GM23338 (cell line): ENCODE data around the gene GDAP1L1. TPM values are rescaled to one million over a fixed set of nuclear protein-coding genes. Genes with fewer than 3 reads are reported as not detected.

Source experiments
- ATAC-seq: fragments of 200-7000 bp; cut with Tn5 transposase; 3 replicates; pipeline ENCODE4 v1.9.1; 2020
- DNase-seq: peaks from one replicate; pipeline ENCODE4 v3.0.0-alpha.2; 2015; ENCODE audit warnings: low spot score
- H2AFZ ChIP-seq: fragments of 200-600 bp; sonication (generic); 2 replicates; pipeline ENCODE4 v1.8.0; 2016; ENCODE audit warnings: antibody characterized with exemption, mild to moderate bottlenecking, moderate library complexity
- H3F3A ChIP-seq: fragments of 200-600 bp; sonication (generic); replicated peaks from 2 replicates; pipeline ENCODE4 v1.8.0; 2017; ENCODE audit warnings: antibody characterized with exemption, mixed run types, low read depth
- H3K27ac ChIP-seq: fragments of 200-600 bp; sonication (generic); 2 replicates; pipeline ENCODE4 v1.6.1; 2016; ENCODE audit warnings: low read depth
- H3K27me3 ChIP-seq: fragments of 200-600 bp; sonication (generic); 2 replicates; pipeline ENCODE4 v1.8.0; 2016; ENCODE audit warnings: mild to moderate bottlenecking, mixed run types, moderate library complexity; ENCODE audit not compliant: insufficient read depth
- H3K36me3 ChIP-seq: fragments of 200-600 bp; sonication (generic); 2 replicates; pipeline ENCODE4 v1.8.0; 2016; ENCODE audit warnings: mild to moderate bottlenecking; ENCODE audit not compliant: insufficient read depth
- H3K4me1 ChIP-seq: fragments of 200-600 bp; sonication (generic); 2 replicates; pipeline ENCODE4 v1.8.0; 2016; ENCODE audit warnings: mild to moderate bottlenecking, moderate library complexity; ENCODE audit not compliant: insufficient read depth
- H3K4me2 ChIP-seq: fragments of 200-600 bp; sonication (generic); 2 replicates; pipeline ENCODE4 v1.7.1; 2017; ENCODE audit warnings: mixed run types
- H3K4me3 ChIP-seq: fragments of 200-600 bp; sonication (generic); 2 replicates; pipeline ENCODE4 v1.6.1; 2016; ENCODE audit warnings: mixed run types
- H3K79me2 ChIP-seq: fragments of 200-600 bp; sonication (generic); replicated peaks from 2 replicates; pipeline ENCODE4 v1.8.0; 2017; ENCODE audit warnings: mild to moderate bottlenecking; ENCODE audit not compliant: insufficient read depth
- H3K9me2 ChIP-seq: fragments of 200-600 bp; sonication (generic); 2 replicates; pipeline ENCODE4 v1.8.0; 2017; ENCODE audit not compliant: insufficient read depth
- H4K20me1 ChIP-seq: fragments of 200-600 bp; sonication (generic); replicated peaks from 2 replicates; pipeline ENCODE4 v1.8.0; 2017; ENCODE audit warnings: mild to moderate bottlenecking; ENCODE audit not compliant: insufficient read depth
- H3K27ac Mint-ChIP-seq: 2 replicates; pipeline ENCODE4 v1.8.0; 2020; ENCODE audit warnings: inconsistent platforms, mild to moderate bottlenecking, moderate library complexity, mixed read lengths
- H3K27me3 Mint-ChIP-seq: 3 replicates; pipeline ENCODE4 v1.8.0; 2022; ENCODE audit warnings: low read depth, mild to moderate bottlenecking, moderate library complexity, mixed read lengths, inconsistent platforms; ENCODE audit not compliant: insufficient read depth, poor library complexity
- H3K36me3 Mint-ChIP-seq: 3 replicates; pipeline ENCODE4 v1.8.0; 2021; ENCODE audit warnings: low read depth, mild to moderate bottlenecking, inconsistent platforms, moderate library complexity, mixed read lengths
- H3K4me1 Mint-ChIP-seq: 3 replicates; pipeline ENCODE4 v1.8.0; 2020; ENCODE audit warnings: mild to moderate bottlenecking, inconsistent platforms, mixed read lengths
- H3K4me3 Mint-ChIP-seq: 3 replicates; pipeline ENCODE4 v1.8.0; 2021; ENCODE audit warnings: moderate library complexity, mild to moderate bottlenecking, inconsistent platforms, mixed read lengths
- H3K9me3 Mint-ChIP-seq: 3 replicates; pipeline ENCODE4 v1.8.0; 2020; ENCODE audit warnings: moderate library complexity, mild to moderate bottlenecking, inconsistent platforms, mixed read lengths
- CREB1 ChIP-seq: fragments of 250-450 bp; sonication (Bioruptor Pico); IDR thresholded peaks from 2 replicates; pipeline ENCODE4 v1.5.0; 2020; ENCODE audit warnings: low read depth, mild to moderate bottlenecking, moderate library complexity
- EZH2 ChIP-seq: fragments of 200-600 bp; sonication (generic); IDR thresholded peaks from one replicate; pipeline ENCODE4 v1.8.0; 2017; ENCODE audit warnings: antibody characterized with exemption, mild to moderate bottlenecking, low read depth; ENCODE audit not compliant: unreplicated experiment
- JUNB ChIP-seq: IDR thresholded peaks from one replicate; pipeline ENCODE4 v1.6.1; 2016; ENCODE audit warnings: antibody characterized with exemption; ENCODE audit not compliant: unreplicated experiment
- NANOG ChIP-seq: IDR thresholded peaks from 2 replicates; pipeline ENCODE4 v1.6.1; 2016; ENCODE audit warnings: antibody characterized with exemption, borderline replicate concordance
- POLR2AphosphoS5 ChIP-seq: IDR thresholded peaks from 2 replicates; pipeline ENCODE4 v1.6.1; 2016; ENCODE audit warnings: antibody characterized with exemption, low read depth
- ZNF114 ChIP-seq: fragments of 250-450 bp; sonication (Bioruptor Pico); IDR thresholded peaks from 2 replicates; pipeline ENCODE4 v1.5.0; 2020; ENCODE audit warnings: mild to moderate bottlenecking, moderate library complexity
- ZNF331 ChIP-seq: fragments of 250-450 bp; sonication (Bioruptor Pico); IDR thresholded peaks from 2 replicates; pipeline ENCODE4 v1.5.0; 2020; ENCODE audit warnings: low read depth, mild to moderate bottlenecking, moderate library complexity
- polyA plus RNA-seq: library from polyadenylated mRNA; unstranded; fragments of >200 nt; fragmentation: Nextera tagmentation; extraction: Ambion mirVana; gene quantifications from 2 replicates; pipeline ENCODE4 v1.2.1, GENCODE V29; 2016
- total RNA-seq: library from RNA; depleted of rRNA; stranded (reverse); fragments of >200 nt; shearing (Covaris generic); gene quantifications from 2 replicates; pipeline ENCODE4 v1.2.3, GENCODE V29; 2014
- TF ChIP-seq, protein P1 (sequence below): IDR thresholded peaks from one replicate; pipeline ENCODE4 v1.6.1; 2018; ENCODE audit warnings: antibody characterized with exemption; ENCODE audit not compliant: unreplicated experiment
- TF ChIP-seq, protein P2 (sequence below): IDR thresholded peaks from 2 replicates; pipeline ENCODE4 v1.6.1; 2016; ENCODE audit warnings: antibody characterized with exemption
- TF ChIP-seq, protein P3 (sequence below), 2 experiments: fragments of 200-600 bp in 1 of 2; sonication (generic) in 1 of 2; conservative IDR thresholded peaks; 2 replicates each; pipeline versions ENCODE4 v1.5.1 to v1.6.1; 2016 to 2017; ENCODE audit warnings: antibody characterized with exemption in 2 of 2, low read depth in 2 of 2, mild to moderate bottlenecking in 2 of 2, moderate library complexity in 1 of 2
- TF ChIP-seq, protein P4 (sequence below): fragments of 250-450 bp; sonication (Bioruptor Pico); IDR thresholded peaks from 2 replicates; pipeline ENCODE4 v1.5.0; 2020; ENCODE audit warnings: mild to moderate bottlenecking, moderate library complexity

The GDAP1L1 gene
- total and polyA plus RNA-seq, 2 experiments from 2014 or later = 4.5 to 11.2 TPM

DNA sequence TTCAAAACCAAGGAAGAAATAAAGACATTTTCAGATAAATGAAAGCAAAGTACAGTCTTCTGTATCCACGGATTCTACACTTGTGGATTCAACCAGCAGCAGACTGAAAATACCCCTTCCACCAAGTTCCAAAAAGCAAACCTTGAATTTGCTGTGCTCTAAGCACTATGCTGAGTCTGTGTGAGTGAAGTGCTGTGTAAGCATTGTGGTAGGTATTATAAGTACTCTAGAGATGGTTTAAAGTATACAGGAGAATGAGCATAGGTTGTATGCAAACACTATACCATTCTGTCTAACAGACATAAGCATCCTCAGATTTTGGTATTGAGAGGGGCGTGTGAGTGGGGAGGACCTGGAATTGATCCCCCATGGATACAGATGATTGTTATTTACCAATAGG is 46.1 kb upstream of the GDAP1L1 start:
- Histone ChIP-seq H3K4me3 (no peak overlapping the region), H3K27me3 (no peaks in the 10 kb centered on the region), H3K4me1 (no peaks in the 10 kb centered on the region), H3K79me2 (peaks cover 47% of the 10 kb centered on the region), H3K9me2 (no peaks in the 10 kb centered on the region), H3K4me2 (no peak overlapping the region), H3F3A (no peaks in the 10 kb centered on the region), H4K20me1 (peaks cover 28% of the 10 kb centered on the region), H3K36me3 (peaks cover 45% of the 10 kb centered on the region), H3K27ac (no peak overlapping the region), H2AFZ (no peak overlapping the region)
- ATAC-seq = no peak
- TF ChIP-seq POLR2AphosphoS5 = no peak
- TF ChIP-seq, protein P1, sequence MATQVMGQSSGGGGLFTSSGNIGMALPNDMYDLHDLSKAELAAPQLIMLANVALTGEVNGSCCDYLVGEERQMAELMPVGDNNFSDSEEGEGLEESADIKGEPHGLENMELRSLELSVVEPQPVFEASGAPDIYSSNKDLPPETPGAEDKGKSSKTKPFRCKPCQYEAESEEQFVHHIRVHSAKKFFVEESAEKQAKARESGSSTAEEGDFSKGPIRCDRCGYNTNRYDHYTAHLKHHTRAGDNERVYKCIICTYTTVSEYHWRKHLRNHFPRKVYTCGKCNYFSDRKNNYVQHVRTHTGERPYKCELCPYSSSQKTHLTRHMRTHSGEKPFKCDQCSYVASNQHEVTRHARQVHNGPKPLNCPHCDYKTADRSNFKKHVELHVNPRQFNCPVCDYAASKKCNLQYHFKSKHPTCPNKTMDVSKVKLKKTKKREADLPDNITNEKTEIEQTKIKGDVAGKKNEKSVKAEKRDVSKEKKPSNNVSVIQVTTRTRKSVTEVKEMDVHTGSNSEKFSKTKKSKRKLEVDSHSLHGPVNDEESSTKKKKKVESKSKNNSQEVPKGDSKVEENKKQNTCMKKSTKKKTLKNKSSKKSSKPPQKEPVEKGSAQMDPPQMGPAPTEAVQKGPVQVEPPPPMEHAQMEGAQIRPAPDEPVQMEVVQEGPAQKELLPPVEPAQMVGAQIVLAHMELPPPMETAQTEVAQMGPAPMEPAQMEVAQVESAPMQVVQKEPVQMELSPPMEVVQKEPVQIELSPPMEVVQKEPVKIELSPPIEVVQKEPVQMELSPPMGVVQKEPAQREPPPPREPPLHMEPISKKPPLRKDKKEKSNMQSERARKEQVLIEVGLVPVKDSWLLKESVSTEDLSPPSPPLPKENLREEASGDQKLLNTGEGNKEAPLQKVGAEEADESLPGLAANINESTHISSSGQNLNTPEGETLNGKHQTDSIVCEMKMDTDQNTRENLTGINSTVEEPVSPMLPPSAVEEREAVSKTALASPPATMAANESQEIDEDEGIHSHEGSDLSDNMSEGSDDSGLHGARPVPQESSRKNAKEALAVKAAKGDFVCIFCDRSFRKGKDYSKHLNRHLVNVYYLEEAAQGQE = no peak
- no peak for TF ChIP-seq JUNB
- TF ChIP-seq, protein P2, sequence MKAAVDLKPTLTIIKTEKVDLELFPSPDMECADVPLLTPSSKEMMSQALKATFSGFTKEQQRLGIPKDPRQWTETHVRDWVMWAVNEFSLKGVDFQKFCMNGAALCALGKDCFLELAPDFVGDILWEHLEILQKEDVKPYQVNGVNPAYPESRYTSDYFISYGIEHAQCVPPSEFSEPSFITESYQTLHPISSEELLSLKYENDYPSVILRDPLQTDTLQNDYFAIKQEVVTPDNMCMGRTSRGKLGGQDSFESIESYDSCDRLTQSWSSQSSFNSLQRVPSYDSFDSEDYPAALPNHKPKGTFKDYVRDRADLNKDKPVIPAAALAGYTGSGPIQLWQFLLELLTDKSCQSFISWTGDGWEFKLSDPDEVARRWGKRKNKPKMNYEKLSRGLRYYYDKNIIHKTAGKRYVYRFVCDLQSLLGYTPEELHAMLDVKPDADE = no peak
- TF ChIP-seq, protein P3, sequence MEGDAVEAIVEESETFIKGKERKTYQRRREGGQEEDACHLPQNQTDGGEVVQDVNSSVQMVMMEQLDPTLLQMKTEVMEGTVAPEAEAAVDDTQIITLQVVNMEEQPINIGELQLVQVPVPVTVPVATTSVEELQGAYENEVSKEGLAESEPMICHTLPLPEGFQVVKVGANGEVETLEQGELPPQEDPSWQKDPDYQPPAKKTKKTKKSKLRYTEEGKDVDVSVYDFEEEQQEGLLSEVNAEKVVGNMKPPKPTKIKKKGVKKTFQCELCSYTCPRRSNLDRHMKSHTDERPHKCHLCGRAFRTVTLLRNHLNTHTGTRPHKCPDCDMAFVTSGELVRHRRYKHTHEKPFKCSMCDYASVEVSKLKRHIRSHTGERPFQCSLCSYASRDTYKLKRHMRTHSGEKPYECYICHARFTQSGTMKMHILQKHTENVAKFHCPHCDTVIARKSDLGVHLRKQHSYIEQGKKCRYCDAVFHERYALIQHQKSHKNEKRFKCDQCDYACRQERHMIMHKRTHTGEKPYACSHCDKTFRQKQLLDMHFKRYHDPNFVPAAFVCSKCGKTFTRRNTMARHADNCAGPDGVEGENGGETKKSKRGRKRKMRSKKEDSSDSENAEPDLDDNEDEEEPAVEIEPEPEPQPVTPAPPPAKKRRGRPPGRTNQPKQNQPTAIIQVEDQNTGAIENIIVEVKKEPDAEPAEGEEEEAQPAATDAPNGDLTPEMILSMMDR (conservative IDR thresholded peaks at IDR 0.05; ENCODE audit: low read depth in 2 of 2) = no peak
- TF ChIP-seq, protein P4, sequence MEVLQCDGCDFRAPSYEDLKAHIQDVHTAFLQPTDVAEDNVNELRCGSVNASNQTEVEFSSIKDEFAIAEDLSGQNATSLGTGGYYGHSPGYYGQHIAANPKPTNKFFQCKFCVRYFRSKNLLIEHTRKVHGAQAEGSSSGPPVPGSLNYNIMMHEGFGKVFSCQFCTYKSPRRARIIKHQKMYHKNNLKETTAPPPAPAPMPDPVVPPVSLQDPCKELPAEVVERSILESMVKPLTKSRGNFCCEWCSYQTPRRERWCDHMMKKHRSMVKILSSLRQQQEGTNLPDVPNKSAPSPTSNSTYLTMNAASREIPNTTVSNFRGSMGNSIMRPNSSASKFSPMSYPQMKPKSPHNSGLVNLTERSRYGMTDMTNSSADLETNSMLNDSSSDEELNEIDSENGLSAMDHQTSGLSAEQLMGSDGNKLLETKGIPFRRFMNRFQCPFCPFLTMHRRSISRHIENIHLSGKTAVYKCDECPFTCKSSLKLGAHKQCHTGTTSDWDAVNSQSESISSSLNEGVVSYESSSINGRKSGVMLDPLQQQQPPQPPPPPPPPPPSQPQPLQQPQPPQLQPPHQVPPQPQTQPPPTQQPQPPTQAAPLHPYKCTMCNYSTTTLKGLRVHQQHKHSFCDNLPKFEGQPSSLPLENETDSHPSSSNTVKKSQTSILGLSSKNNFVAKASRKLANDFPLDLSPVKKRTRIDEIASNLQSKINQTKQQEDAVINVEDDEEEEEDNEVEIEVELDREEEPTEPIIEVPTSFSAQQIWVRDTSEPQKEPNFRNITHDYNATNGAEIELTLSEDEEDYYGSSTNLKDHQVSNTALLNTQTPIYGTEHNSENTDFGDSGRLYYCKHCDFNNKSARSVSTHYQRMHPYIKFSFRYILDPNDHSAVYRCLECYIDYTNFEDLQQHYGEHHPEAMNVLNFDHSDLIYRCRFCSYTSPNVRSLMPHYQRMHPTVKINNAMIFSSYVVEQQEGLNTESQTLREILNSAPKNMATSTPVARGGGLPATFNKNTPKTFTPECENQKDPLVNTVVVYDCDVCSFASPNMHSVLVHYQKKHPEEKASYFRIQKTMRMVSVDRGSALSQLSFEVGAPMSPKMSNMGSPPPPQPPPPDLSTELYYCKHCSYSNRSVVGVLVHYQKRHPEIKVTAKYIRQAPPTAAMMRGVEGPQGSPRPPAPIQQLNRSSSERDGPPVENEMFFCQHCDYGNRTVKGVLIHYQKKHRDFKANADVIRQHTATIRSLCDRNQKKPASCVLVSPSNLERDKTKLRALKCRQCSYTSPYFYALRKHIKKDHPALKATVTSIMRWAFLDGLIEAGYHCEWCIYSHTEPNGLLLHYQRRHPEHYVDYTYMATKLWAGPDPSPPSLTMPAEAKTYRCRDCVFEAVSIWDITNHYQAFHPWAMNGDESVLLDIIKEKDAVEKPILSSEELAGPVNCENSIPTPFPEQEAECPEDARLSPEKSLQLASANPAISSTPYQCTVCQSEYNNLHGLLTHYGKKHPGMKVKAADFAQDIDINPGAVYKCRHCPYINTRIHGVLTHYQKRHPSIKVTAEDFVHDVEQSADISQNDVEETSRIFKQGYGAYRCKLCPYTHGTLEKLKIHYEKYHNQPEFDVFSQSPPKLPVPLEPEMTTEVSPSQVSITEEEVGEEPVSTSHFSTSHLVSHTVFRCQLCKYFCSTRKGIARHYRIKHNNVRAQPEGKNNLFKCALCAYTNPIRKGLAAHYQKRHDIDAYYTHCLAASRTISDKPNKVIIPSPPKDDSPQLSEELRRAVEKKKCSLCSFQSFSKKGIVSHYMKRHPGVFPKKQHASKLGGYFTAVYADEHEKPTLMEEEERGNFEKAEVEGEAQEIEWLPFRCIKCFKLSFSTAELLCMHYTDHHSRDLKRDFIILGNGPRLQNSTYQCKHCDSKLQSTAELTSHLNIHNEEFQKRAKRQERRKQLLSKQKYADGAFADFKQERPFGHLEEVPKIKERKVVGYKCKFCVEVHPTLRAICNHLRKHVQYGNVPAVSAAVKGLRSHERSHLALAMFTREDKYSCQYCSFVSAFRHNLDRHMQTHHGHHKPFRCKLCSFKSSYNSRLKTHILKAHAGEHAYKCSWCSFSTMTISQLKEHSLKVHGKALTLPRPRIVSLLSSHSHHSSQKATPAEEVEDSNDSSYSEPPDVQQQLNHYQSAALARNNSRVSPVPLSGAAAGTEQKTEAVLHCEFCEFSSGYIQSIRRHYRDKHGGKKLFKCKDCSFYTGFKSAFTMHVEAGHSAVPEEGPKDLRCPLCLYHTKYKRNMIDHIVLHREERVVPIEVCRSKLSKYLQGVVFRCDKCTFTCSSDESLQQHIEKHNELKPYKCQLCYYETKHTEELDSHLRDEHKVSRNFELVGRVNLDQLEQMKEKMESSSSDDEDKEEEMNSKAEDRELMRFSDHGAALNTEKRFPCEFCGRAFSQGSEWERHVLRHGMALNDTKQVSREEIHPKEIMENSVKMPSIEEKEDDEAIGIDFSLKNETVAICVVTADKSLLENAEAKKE = no peak
- no peak for TF ChIP-seq ZNF331 (CRISPR knock-in tag)
- no peak for TF ChIP-seq EZH2
- no peak for TF ChIP-seq CREB1
- TF ChIP-seq ZNF114 (CRISPR knock-in tag) = no peak
- TF ChIP-seq NANOG = no peak
- Mint-ChIP-seq H3K4me1 (no peaks in the 10 kb centered on the region), H3K27me3 (peaks cover 2% of the 10 kb centered on the region), H3K4me3 (no peak overlapping the region), H3K36me3 (peaks cover 66% of the 10 kb centered on the region), H3K9me3 (no peaks in the 10 kb centered on the region), H3K27ac (no peak overlapping the region)
- DNase-seq = no peak
